ENCODE measurements around the gene HSPB6.

DNA sequence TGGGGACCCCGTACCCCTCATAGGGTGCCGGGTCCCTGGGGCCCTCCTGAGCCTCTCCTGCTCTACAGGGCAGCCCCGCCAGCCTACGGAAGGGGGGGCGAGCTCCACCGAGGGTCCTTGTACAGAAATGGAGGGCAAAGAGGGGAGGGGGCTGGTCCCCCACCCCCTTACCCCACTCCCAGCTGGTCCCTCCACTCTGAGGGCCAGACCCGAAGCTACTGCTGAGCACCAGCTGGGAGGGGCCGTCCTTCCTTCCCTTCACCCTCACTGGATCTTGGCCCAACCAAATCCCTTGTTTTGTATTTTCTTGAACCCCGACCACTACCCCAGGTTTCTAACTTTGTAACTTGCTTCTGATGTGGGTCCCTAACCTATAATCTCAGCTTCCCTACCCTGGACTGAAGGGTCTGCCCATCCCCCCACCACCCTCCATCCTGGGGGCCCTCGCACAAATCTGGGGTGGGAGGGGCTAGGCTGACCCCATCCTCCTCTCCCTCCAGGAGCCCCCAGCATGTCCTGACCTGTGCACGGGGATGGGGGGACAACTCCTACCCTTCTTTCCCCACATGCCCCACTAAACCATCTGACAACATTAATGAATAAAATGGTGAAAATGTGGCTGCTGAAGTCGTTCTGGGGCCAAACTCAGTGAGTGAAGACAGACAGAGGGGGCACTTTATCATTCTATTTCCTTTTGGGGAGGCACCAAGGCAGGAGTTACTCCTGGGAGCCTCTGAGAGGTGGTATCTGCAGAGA is 31.6 kb upstream of the HSPB6 start:
- TF ChIP-seq POLR2A (IDR thresholded peaks at IDR 0.05; ENCODE audit: control extremely low read depth in 1 of 2, low read depth in 2 of 2, low read length in 2 of 2) (no peak), RAD21 (IDR thresholded peaks at IDR 0.05 in 1 of 2, conservative IDR thresholded peaks at IDR 0.05 in 1 of 2; ENCODE audit: low read depth in 2 of 2, low read length in 2 of 2) (no peak), POLR2AphosphoS5 (IDR thresholded peaks at IDR 0.05; ENCODE audit: low read depth, low read length) (no peak), MAFK (IDR thresholded peaks at IDR 0.05; ENCODE audit: low read depth, low read length) (no peak), TEAD4 (IDR thresholded peaks at IDR 0.05; ENCODE audit: low read depth, low read length) (no peak), PHF8 (conservative IDR thresholded peaks at IDR 0.05; ENCODE audit: low read depth, low read length) (no peak), TBP (IDR thresholded peaks at IDR 0.05; ENCODE audit: low read depth, low read length) (no peak), YY1 (IDR thresholded peaks at IDR 0.05; ENCODE audit: low read depth, low read length) (no peak)
- TF ChIP-seq, protein P1, sequence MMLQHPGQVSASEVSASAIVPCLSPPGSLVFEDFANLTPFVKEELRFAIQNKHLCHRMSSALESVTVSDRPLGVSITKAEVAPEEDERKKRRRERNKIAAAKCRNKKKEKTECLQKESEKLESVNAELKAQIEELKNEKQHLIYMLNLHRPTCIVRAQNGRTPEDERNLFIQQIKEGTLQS (IDR thresholded peaks at IDR 0.05; ENCODE audit: insufficient read depth, low read depth, low read length), result no peak
- TF ChIP-seq, protein P2, sequence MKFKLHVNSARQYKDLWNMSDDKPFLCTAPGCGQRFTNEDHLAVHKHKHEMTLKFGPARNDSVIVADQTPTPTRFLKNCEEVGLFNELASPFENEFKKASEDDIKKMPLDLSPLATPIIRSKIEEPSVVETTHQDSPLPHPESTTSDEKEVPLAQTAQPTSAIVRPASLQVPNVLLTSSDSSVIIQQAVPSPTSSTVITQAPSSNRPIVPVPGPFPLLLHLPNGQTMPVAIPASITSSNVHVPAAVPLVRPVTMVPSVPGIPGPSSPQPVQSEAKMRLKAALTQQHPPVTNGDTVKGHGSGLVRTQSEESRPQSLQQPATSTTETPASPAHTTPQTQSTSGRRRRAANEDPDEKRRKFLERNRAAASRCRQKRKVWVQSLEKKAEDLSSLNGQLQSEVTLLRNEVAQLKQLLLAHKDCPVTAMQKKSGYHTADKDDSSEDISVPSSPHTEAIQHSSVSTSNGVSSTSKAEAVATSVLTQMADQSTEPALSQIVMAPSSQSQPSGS (IDR thresholded peaks at IDR 0.05; ENCODE audit: low read length), result no peak
- TF ChIP-seq, protein P3, sequence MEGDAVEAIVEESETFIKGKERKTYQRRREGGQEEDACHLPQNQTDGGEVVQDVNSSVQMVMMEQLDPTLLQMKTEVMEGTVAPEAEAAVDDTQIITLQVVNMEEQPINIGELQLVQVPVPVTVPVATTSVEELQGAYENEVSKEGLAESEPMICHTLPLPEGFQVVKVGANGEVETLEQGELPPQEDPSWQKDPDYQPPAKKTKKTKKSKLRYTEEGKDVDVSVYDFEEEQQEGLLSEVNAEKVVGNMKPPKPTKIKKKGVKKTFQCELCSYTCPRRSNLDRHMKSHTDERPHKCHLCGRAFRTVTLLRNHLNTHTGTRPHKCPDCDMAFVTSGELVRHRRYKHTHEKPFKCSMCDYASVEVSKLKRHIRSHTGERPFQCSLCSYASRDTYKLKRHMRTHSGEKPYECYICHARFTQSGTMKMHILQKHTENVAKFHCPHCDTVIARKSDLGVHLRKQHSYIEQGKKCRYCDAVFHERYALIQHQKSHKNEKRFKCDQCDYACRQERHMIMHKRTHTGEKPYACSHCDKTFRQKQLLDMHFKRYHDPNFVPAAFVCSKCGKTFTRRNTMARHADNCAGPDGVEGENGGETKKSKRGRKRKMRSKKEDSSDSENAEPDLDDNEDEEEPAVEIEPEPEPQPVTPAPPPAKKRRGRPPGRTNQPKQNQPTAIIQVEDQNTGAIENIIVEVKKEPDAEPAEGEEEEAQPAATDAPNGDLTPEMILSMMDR (IDR thresholded peaks at IDR 0.05; ENCODE audit: control extremely low read depth in 1 of 3, insufficient read depth in 1 of 3, low read depth in 1 of 3, low read length in 3 of 3), result no peak
- TF ChIP-seq, protein P4, sequence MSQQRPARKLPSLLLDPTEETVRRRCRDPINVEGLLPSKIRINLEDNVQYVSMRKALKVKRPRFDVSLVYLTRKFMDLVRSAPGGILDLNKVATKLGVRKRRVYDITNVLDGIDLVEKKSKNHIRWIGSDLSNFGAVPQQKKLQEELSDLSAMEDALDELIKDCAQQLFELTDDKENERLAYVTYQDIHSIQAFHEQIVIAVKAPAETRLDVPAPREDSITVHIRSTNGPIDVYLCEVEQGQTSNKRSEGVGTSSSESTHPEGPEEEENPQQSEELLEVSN (IDR thresholded peaks at IDR 0.05), result no peak

Measured in H1 (cell line).